ENCODE measurements around the gene ACO1.

ACO1 gene

GRCh38 chr9:32502464-32502863, 118.0 kb downstream of the ACO1 start:
- no peak for DNase-seq

- no peak for DNase-seq
These were observed 118.6 kb downstream of the ACO1 start for GRCh38 chr9:32503008-32503407.
